Measurements from ENCODE around the gene TSSK2.

TSSK2 gene

DNA sequence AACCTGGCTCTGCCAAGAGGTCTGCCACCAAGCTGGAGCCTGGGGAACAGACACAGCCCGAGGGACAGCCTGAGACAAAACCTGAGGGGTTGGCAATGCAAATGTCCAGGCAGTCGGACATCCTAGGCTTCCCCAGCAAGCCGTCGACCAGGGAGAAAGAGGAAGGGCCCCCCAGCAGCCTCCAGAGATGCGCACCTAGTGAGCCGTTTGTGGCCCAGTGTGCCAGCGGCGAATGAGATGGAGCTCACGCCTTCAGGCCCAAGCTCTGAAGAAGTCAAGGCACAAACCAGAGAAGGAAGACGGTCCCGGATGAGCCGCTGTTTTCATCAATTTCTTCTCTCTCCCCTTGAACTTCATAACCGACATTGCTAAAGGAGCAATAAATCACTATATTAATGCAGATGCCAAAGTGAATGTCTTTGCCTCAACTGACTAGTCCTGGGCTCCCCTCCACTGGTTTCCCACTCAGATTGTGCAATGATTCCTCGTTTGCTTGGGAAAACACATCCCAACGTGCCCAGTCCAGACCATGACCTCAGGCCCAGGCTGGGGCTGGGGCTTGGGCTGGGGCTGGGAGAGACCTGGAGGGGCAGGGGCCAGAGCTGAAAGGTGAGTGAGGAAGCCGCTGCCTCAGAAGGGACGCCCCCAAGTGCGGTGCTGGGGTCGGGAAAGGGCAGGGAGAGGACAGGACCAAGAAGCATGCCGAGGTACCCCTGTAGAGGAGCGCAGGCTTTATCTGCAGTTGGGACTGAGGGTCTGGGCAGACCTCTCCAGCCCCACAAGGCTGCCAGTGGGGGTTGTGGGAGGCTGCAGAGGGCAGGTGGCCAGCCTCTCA is 5.4 kb upstream of the TSSK2 start:
- no peak for DNase-seq

DNA sequence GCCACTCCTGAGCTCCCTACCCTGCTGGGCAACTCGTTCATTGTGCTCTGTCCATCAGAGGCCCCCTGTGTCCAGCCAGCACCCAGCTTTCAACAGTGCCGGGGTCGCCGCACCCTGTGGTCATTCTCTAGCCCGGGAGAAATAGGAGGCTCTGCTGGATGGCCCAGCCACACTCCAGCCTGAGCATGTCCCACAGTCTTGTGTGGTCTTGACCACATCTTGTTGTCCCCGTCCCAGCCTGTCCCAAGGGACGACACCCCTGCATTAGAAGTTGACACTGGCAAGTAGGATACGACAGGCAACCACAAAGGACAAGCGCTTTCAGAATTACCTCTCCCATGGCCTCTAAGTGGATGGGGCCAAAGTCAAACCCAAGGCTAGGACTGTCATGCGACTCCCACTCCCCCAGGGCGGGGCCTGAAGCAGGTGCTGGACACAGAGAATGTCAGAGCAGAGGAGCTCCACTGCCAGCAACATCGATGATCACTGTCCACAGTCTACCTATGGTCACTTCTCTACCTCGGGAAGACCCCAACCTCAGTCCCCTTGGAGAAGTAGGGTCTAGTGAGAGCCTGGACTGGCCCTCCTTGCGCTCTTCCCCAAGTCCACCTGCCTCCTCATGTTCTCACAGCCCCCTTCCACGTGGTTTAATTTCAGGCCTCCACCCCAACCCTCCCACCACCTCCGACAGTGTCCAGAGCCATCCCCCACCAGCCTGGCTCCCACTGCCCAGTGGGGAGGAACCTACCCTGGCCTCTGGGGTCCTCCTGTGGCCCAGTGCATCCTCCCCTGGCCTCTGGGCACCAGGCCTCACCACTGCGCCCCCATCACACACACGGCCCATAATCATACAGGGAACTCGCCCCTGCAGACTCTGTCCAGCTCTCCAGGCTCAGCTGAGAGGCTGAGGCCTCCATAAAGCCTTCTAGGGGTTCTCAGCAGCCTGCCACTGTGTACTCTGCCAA is 4.5 kb upstream of the TSSK2 start:
- DNase-seq = no peak

DNA sequence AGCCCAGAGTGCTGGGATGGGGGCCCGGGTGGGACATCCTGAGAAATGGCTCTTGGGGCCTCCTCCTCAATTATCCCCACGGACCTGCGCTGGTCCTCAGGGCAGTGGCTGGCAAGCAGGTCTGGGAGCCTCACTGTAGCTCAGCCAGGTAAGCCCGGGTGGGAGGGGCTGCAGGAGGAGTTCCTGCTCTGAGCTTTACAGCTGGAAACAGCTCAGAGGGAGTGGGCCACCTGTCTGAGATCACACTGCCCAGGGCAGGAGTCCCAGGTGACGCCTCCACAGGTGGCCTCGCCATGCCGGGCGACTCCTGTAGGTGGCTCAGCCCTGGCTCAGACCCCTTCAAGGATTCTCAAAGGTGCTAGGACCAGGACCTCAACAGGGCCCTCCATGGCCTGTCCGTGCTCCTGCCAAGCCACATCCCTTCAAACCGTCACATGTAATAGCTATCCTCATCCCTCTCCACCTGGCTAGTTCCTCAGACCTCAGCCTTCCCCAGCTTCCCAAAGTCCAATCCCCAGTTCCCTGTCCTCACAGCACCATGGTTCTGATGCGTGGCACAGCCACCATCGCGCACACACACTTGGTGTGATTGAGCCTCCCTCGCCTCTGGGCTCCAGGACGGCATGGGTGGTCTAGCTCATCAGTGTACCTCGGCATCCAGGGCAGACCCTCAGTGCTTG is 3.6 kb upstream of the TSSK2 start:
- DNase-seq = no peak

DNA sequence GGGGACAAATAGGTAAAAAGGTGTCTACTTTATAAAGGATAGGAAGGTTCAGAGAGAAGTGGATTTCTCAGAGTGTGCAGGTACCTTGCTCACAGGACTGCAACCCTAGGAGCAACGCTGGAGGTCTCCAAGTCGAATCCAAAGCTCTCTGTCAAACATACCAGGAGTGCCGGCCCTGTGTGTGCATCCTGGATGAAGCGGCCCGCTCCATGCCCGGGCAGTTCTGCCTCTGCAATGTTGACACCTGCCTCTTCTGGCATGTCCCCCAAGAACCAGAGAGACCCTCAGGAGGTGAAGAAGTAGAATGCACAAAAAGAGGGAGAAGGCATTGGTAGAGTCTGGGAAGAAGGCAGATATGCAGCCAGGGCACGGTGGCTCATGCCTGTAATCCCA is 3.1 kb upstream of the TSSK2 start:
- DNase-seq = no peak

- no peak for DNase-seq
Observed at GRCh38 chr22:19128946-19129727, 2.0 kb upstream of the TSSK2 start.

GRCh38 chr22:19129871-19130270 is 1.2 kb upstream of the TSSK2 start:
- no peak for DNase-seq

- no peak for DNase-seq
Observed at GRCh38 chr22:19131685-19132015, 542 bp downstream of the TSSK2 start.

DNA sequence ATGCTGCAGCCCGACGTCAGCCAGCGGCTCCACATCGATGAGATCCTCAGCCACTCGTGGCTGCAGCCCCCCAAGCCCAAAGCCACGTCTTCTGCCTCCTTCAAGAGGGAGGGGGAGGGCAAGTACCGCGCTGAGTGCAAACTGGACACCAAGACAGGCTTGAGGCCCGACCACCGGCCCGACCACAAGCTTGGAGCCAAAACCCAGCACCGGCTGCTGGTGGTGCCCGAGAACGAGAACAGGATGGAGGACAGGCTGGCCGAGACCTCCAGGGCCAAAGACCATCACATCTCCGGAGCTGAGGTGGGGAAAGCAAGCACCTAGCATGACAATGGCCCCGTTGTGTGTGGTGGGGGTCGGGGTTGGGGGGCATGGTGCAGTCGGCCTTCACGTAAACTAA is 1.0 kb downstream of the TSSK2 start:
- no peak for DNase-seq

DNA sequence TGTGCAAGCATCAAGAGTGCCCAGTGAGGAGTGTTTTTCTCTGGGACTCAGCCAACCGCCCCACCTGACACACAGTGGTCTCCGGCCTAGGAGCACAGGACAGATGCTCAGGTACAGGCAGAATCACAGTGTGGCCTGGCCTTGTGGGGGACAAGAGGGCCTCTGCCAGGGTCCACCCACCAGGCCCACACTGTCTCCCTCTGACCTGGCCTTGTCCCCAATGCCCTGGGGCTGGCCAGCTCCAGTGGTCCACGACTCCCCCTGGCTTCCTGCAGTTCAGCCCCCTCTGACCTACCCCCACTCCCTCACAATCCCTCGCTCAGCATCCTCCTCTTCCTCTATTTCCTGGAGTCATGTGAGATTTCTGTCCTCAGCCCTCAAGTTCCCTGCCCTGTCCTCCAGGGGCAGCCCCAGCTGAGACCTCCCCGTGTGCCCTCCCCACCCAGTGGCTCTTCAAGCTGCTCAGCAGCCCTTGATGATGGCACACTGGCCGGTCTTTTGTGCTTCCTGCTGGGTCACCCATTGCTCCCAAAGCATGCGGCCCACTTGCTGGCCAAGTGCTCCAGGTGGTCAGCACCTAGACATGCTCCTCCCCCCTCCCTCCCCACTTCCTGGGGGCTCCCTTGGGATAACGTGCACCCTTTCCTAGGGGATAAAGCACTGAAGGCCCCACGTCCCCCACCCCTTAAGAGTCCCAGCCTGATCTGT is 1.7 kb downstream of the TSSK2 start:
- no peak for DNase-seq

DNA sequence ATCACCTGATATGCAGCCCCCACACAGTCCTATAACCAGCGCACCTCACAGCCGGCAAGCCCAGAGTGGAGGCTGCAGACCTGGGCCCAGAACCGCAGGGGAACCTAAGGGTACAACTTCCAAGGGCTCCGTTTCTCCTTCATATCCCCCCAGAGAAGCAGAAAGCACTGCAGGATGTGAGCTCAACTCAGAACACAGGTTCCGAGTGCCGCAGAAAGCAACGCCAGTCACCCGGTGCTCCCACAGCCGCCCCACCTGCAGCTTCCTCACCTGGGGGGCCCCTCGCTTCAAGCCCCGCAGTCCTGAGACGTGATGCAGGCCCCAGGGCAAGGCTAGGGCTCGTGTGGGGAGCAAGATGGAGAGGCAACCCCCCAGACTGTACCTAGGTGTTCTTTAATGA is 2.5 kb downstream of the TSSK2 start:
- DNase-seq = no peak

DNA sequence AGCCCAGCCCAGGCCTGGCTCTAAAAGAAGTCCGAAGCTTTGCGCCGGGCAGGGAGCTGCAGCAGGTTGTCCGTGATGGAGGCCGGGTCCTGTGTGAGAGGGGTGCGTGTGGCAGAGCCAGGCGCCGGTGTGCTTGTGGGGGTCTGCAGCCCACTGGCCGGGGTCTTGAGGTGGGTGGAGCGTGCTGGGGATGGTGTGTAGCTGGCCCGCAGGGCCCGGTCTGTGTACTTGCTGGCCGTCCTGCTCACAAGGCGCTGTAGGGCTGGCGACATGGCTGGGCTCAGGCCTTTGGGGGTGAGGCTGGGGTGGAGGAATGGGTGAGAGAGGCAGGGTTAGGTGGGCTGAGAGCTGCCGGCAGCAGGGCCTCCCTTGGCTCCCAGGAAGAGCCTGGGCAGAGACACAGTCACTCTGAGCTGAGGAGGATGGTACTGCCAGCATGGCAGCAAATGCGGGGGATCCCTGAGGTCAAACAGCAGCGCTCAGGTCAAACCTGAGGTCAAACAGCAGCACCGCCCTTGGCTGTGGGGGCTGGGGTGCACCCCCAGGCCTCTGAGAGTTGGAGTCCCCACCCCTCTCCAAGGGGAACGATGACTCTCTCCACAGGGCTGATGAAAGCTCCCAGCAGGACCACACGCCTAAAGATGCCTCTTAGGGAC is 3.2 kb downstream of the TSSK2 start:
- no peak for DNase-seq

DNA sequence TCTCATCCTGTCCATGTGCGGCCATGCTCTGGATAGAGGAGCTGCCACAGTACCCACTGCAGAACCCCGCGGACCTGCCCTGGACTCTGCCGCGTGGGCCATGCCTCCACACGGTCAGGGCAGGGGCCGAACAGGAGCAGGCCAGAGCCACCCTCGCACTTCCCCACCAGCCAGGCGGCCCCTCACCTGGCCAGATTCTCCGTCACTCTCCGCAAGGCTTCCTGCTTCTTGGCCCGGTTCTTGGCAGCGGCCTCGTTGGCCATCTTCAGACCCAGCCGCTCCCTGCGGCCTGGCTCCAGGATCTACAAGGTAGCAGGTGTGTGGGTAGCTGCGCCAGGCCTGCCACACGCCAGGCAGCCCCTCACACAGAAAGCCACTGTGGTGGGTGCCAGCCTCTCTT is 3.8 kb downstream of the TSSK2 start:
- no peak for DNase-seq

GRCh38 chr22:19136915-19137314 is 5.8 kb downstream of the TSSK2 start:
- DNase-seq = no peak

- no peak for DNase-seq
Observed at GRCh38 chr22:19137384-19138216, 6.5 kb downstream of the TSSK2 start.

GRCh38 chr22:19138217-19139000 is 7.3 kb downstream of the TSSK2 start:
- no peak for DNase-seq

DNA sequence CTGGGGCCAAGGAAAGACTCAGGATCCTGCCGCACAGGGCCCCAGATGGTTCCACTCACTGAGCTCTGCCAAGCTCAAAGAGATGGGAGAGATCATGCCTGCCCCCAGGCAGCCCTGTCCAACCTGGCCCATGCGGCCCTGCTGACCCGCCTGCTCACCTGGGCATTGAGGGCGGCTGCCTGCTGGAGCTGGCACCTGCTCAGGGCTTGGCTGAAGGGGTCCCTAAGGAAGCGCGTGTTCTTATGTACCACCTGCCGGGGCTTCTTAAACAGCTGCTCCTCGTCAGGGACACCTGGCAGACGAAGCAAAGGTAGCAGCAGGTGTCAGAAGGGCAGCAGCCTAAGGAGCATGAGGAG is 7.9 kb downstream of the TSSK2 start:
- DNase-seq = no peak

- no peak for DNase-seq
Observed at GRCh38 chr22:19139974-19140373, 8.9 kb downstream of the TSSK2 start.

- DNase-seq = no peak
Observed at GRCh38 chr22:19142394-19142793, 11.3 kb downstream of the TSSK2 start.

DNA sequence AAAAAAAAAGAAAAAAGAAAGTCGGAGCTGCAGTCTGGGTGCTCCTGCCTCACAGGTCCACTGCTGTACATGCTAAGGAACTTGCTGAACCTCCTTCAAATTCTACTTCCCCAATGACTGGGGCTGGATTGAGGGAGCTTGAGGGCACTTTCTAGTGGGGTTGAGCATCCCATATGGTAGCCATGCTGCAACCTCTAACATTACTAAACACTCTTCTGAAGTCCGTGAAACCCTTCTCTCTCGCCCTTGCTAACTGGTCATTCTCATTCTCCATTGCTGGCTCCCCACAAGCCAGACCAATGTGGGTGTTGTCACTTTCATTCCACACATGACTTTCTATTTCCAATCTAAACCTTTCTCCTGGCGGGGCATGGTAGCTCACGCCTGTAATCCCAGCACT is 12.1 kb downstream of the TSSK2 start:
- no peak for DNase-seq

DNA sequence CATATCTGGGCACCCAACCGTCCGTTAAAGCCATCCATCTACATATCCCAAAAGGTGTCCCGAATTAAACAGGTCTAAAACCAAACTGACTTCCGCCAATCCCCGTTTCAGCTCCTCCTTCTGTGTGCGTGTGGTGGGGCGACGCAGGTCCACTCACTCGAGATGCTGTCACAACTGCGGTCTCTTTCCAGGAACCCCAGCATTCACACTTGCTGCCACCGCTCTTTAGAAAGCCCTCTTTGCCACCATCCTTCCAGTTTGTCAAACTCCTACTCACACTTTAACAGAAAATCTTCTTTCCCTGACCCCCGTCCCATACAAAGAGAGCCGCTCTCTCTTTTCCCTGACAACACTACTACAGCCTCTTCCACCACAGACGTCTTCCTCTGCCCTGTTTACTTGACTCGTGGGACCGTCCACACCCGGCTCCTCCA is 12.9 kb downstream of the TSSK2 start:
- no peak for DNase-seq

Data from GDM1 (cell line).